DND-41 (cell line): ENCODE measurements around the gene ZC3H10.
A peak's percentile ranks its signal among the peaks of the same experiment; 100 is the strongest.

Experiments
- EZH2 ChIP-seq: IDR thresholded peaks from 3 replicates; pipeline ENCODE4 v1.6.1; 2012; ENCODE audit warnings: borderline replicate concordance, low read depth, mild to moderate bottlenecking, moderate library complexity, low read length, inconsistent platforms; ENCODE audit not compliant: severe bottlenecking
- TF ChIP-seq, protein P1 (sequence below): IDR thresholded peaks from 2 replicates; pipeline ENCODE4 v1.5.1; 2012; ENCODE audit warnings: borderline replicate concordance, low read length, moderate library complexity, mild to moderate bottlenecking; ENCODE audit not compliant: poor library complexity, severe bottlenecking; ENCODE audit errors: extremely low read depth

DNA sequence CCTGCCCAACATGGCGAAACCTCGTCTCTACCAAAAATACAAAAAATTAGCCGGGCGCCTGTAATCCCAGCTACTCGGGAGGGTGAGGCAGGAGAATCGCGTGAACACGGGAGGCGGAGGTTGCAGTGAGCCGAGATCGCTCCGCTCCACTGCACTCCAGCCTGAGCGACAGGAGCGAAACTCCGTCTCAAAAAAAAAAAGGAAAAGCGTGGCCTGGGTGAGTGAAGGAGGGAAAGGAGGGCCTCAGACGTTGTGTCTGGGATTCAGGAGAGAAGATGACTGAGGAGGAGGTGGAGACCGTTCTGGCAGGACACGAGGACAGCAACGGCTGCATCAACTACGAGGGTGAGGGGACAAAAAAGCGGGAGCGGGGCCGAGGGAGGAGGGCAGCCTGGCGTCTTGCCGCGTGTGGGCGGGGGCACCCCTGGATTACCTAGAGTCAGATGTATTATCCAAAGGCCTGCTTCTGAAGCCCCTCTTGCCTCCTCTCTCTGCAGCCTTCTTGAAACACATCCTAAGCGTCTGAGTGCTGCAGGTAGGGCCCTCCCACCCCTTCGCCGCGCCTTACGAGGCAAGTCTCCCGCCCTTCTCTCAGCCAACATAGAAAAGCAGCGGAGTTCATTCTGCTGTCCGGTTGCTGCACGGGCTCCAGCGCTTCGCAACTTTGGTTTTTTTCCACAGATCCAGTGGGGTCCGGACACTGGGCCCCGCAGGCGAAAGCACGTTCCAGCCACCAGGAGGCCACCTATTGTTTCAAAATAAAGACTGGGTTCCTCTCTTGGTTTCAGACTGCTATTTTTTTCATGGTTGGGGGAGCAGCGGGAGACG lies 39.3 kb downstream of the ZC3H10 start:
- TF ChIP-seq, protein P1, sequence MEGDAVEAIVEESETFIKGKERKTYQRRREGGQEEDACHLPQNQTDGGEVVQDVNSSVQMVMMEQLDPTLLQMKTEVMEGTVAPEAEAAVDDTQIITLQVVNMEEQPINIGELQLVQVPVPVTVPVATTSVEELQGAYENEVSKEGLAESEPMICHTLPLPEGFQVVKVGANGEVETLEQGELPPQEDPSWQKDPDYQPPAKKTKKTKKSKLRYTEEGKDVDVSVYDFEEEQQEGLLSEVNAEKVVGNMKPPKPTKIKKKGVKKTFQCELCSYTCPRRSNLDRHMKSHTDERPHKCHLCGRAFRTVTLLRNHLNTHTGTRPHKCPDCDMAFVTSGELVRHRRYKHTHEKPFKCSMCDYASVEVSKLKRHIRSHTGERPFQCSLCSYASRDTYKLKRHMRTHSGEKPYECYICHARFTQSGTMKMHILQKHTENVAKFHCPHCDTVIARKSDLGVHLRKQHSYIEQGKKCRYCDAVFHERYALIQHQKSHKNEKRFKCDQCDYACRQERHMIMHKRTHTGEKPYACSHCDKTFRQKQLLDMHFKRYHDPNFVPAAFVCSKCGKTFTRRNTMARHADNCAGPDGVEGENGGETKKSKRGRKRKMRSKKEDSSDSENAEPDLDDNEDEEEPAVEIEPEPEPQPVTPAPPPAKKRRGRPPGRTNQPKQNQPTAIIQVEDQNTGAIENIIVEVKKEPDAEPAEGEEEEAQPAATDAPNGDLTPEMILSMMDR: peak; percentile 54
- no peak for TF ChIP-seq EZH2
